NCI-H524 (cell line): ENCODE measurements around the gene ILK.

Experiments
- DNase-seq, 2 experiments: peaks; one replicate each; lab custom pipeline; 2025; lab: John Stamatoyannopoulos, UW

The ILK gene

GRCh38 chr11:6636480-6636879 lies 32.9 kb downstream of the ILK start:
- DNase-seq = no peak

GRCh38 chr11:6637871-6638270 lies 34.3 kb downstream of the ILK start:
- no peak for DNase-seq

GRCh38 chr11:6638429-6638828 lies 34.9 kb downstream of the ILK start:
- DNase-seq = peak in 1 of 2 experiments; percentile 48

- DNase-seq = no peak
Observed at GRCh38 chr11:6640036-6640984, 36.7 kb downstream of the ILK start.

GRCh38 chr11:6640985-6641701 lies 37.6 kb downstream of the ILK start:
- no peak for DNase-seq

- DNase-seq = no peak
Observed at GRCh38 chr11:6642957-6643356, 39.4 kb downstream of the ILK start.

GRCh38 chr11:6646071-6646470 lies 42.5 kb downstream of the ILK start:
- no peak for DNase-seq

- DNase-seq = no peak
Observed at GRCh38 chr11:6646576-6646917, 43.0 kb downstream of the ILK start.

GRCh38 chr11:6646918-6647679 lies 43.5 kb downstream of the ILK start:
- no peak for DNase-seq

- DNase-seq = no peak
Observed at GRCh38 chr11:6647836-6648235, 44.3 kb downstream of the ILK start.

- DNase-seq = no peak
Observed at GRCh38 chr11:6648501-6648900, 44.9 kb downstream of the ILK start.

- DNase-seq = no peak
Observed at GRCh38 chr11:6650104-6650503, 46.5 kb downstream of the ILK start.

- DNase-seq = no peak
Observed at GRCh38 chr11:6650980-6651379, 47.4 kb downstream of the ILK start.

- DNase-seq = no peak
Observed at GRCh38 chr11:6652182-6652581, 48.6 kb downstream of the ILK start.

GRCh38 chr11:6653097-6653496 lies 49.5 kb downstream of the ILK start:
- no peak for DNase-seq

- no peak for DNase-seq
Observed at GRCh38 chr11:6653656-6654055, 50.1 kb downstream of the ILK start.

- DNase-seq = no peak
Observed at GRCh38 chr11:6654281-6655019, 50.9 kb downstream of the ILK start.

- no peak for DNase-seq
Observed at GRCh38 chr11:6655020-6655789, 51.6 kb downstream of the ILK start.

GRCh38 chr11:6655790-6656583 lies 52.4 kb downstream of the ILK start, which contains the start of gene DCHS1:
Gene DCHS1, minus strand, starts transcription at chr11:6655809. Its CDS starts 14,196 bp downstream, at chr11:6641613.
- DNase-seq = no peak

- no peak for DNase-seq
Observed at GRCh38 chr11:6656584-6656915, 53.0 kb downstream of the ILK start.
